ENCODE measurements around the gene NMRK2.
"Not testable (repeated sequence)": the region's sequence is repeated elsewhere in the genome, so short reads cannot be mapped to it uniquely, and the experiment has no call there.

Gene NMRK2

GRCh38 chr19:3949997-3950859, 17.4 kb downstream of the NMRK2 start:
- no peaks in the 10 kb centered on the region for H3K4me1 ChIP-seq (ENCODE audit: control insufficient read depth in 1 of 2, insufficient read depth in 1 of 2, low read depth in 1 of 2, low read length in 1 of 2)
- no peak for TF ChIP-seq CTCF (IDR thresholded peaks at IDR 0.05)
- H3K4me3 ChIP-seq (ENCODE audit: low read depth in 1 of 2, low read length in 1 of 2): no peak overlapping the region
- peaks cover 31% of the 10 kb centered on the region for H3K27me3 ChIP-seq
- no peaks in the 10 kb centered on the region for H3K9me3 ChIP-seq
- H3K27ac ChIP-seq: no peak overlapping the region
- no peaks in the 10 kb centered on the region for H3K36me3 ChIP-seq

- Histone ChIP-seq H3K4me1 (ENCODE audit: control insufficient read depth in 1 of 2, insufficient read depth in 1 of 2, low read depth in 1 of 2, low read length in 1 of 2) (no peaks in the 10 kb centered on the region), H3K4me3 (ENCODE audit: low read depth in 1 of 2, low read length in 1 of 2) (no peak overlapping the region), H3K27ac (no peak overlapping the region), H3K27me3 (peaks cover 31% of the 10 kb centered on the region), H3K36me3 (peaks cover 9% of the 10 kb centered on the region), H3K9me3 (no peaks in the 10 kb centered on the region)
- TF ChIP-seq CTCF (IDR thresholded peaks at IDR 0.05): no peak
Observed at GRCh38 chr19:3950871-3951861, 18.3 kb downstream of the NMRK2 start.

GRCh38 chr19:3952755-3953276, 19.9 kb downstream of the NMRK2 start:
- not testable (repeated sequence) for H3K4me1 ChIP-seq (ENCODE audit: control insufficient read depth in 1 of 2, insufficient read depth in 1 of 2, low read depth in 1 of 2, low read length in 1 of 2); H3K4me3 ChIP-seq (ENCODE audit: low read depth in 1 of 2, low read length in 1 of 2)
- peaks cover 31% of the 10 kb centered on the region for H3K27me3 ChIP-seq

GRCh38 chr19:3954107-3954506, 21.2 kb downstream of the NMRK2 start:
- no peak for TF ChIP-seq CTCF (IDR thresholded peaks at IDR 0.05)
- no peak overlapping the region for H3K4me3 ChIP-seq (ENCODE audit: low read depth in 1 of 2, low read length in 1 of 2)
- peaks cover 36% of the 10 kb centered on the region for H3K36me3 ChIP-seq
- no peaks in the 10 kb centered on the region for H3K4me1 ChIP-seq (ENCODE audit: control insufficient read depth in 1 of 2, insufficient read depth in 1 of 2, low read depth in 1 of 2, low read length in 1 of 2)
- peaks cover 31% of the 10 kb centered on the region for H3K27me3 ChIP-seq
- H3K27ac ChIP-seq: no peak overlapping the region
- no peaks in the 10 kb centered on the region for H3K9me3 ChIP-seq

More at GRCh38 chr19:3952755-3953276, 19.9 kb downstream of the NMRK2 start:
- peaks cover 23% of the 10 kb centered on the region for H3K36me3 ChIP-seq
- not testable (repeated sequence) for H3K27ac ChIP-seq, H3K9me3 ChIP-seq

- H3K9me3 ChIP-seq; H3K27ac ChIP-seq; H3K4me3 ChIP-seq (ENCODE audit: low read depth in 1 of 2, low read length in 1 of 2); H3K4me1 ChIP-seq (ENCODE audit: control insufficient read depth in 1 of 2, insufficient read depth in 1 of 2, low read depth in 1 of 2, low read length in 1 of 2): not testable (repeated sequence)
- peaks cover 20% of the 10 kb centered on the region for H3K27me3 ChIP-seq
- peaks cover 47% of the 10 kb centered on the region for H3K36me3 ChIP-seq
Observed at GRCh38 chr19:3955276-3955675, 22.4 kb downstream of the NMRK2 start.

- Histone ChIP-seq H3K27me3 (peaks cover 16% of the 10 kb centered on the region), H3K36me3 (peaks cover 52% of the 10 kb centered on the region), H3K4me1 (ENCODE audit: control insufficient read depth in 1 of 2, insufficient read depth in 1 of 2, low read depth in 1 of 2, low read length in 1 of 2) (no peaks in the 10 kb centered on the region), H3K27ac (no peak overlapping the region), H3K9me3 (no peaks in the 10 kb centered on the region), H3K4me3 (ENCODE audit: low read depth in 1 of 2, low read length in 1 of 2) (no peak overlapping the region)
- TF ChIP-seq CTCF (IDR thresholded peaks at IDR 0.05): no peak
Observed at GRCh38 chr19:3955688-3956087, 22.8 kb downstream of the NMRK2 start.

Measured in neutrophil (primary cell).